Ureter (tissue), 1 donor: ENCODE results near the gene SMYD3. TPM values are rescaled to one million over a fixed set of nuclear protein-coding genes. Genes with fewer than 3 reads are reported as not detected.

Source experiments
- DNase-seq: peaks from one replicate; pipeline ENCODE4 v3.0.0-alpha.2; 2020; ENCODE audit warnings: low spot score
- total RNA-seq: library from RNA; stranded (reverse); gene quantifications from one replicate; pipeline ENCODE4 v1.2.4, GENCODE V29; 2023
- donor health status: DM: yes; HTN: yes; CAD: no.

Gene SMYD3
- total RNA-seq, 1 donor from 2014 or later, result 29.3 TPM

GRCh38 chr1:246470585-246470984 is 36.5 kb downstream of the SMYD3 start:
- no peak for DNase-seq

- no peak for DNase-seq
Measured at GRCh38 chr1:246462986-246463385, 44.1 kb downstream of the SMYD3 start.

- DNase-seq, result no peak
Measured at GRCh38 chr1:246460406-246460805, 46.7 kb downstream of the SMYD3 start.

GRCh38 chr1:246459221-246459620 is 47.9 kb downstream of the SMYD3 start:
- DNase-seq, result no peak

GRCh38 chr1:246455476-246455875 is 51.6 kb downstream of the SMYD3 start:
- no peak for DNase-seq

GRCh38 chr1:246454655-246455054 is 52.4 kb downstream of the SMYD3 start:
- DNase-seq, result no peak

- DNase-seq, result no peak
Measured at GRCh38 chr1:246450611-246451251, 56.3 kb downstream of the SMYD3 start.

GRCh38 chr1:246448373-246448772 is 58.7 kb downstream of the SMYD3 start:
- no peak for DNase-seq

- no peak for DNase-seq
Measured at GRCh38 chr1:246447501-246447900, 59.6 kb downstream of the SMYD3 start.

GRCh38 chr1:246445503-246445902 is 61.6 kb downstream of the SMYD3 start:
- DNase-seq, result no peak

- DNase-seq, result no peak
Measured at GRCh38 chr1:246444617-246445016, 62.5 kb downstream of the SMYD3 start.

GRCh38 chr1:246437961-246438360 is 69.1 kb downstream of the SMYD3 start:
- no peak for DNase-seq

GRCh38 chr1:246435421-246436041 is 71.5 kb downstream of the SMYD3 start:
- DNase-seq, result no peak

GRCh38 chr1:246434335-246434734 is 72.7 kb downstream of the SMYD3 start:
- no peak for DNase-seq

GRCh38 chr1:246428542-246429308 is 78.4 kb downstream of the SMYD3 start:
- DNase-seq, result no peak

- DNase-seq, result no peak
Measured at GRCh38 chr1:246427611-246428010, 79.5 kb downstream of the SMYD3 start.

- no peak for DNase-seq
Measured at GRCh38 chr1:246425895-246426294, 81.2 kb downstream of the SMYD3 start.

- no peak for DNase-seq
Measured at GRCh38 chr1:246425139-246425794, 81.8 kb downstream of the SMYD3 start.

- no peak for DNase-seq
Measured at GRCh38 chr1:246420300-246420699, 86.8 kb downstream of the SMYD3 start.

GRCh38 chr1:246418565-246419312 is 88.3 kb downstream of the SMYD3 start:
- no peak for DNase-seq

- DNase-seq, result no peak
Measured at GRCh38 chr1:246417813-246418564, 89.1 kb downstream of the SMYD3 start.
